Stomach (tissue), 9 donors: Measurements from ENCODE around the gene CAPN3. TPM values are rescaled to one million over a fixed set of nuclear protein-coding genes. Genes with fewer than 3 reads are reported as not detected.
"Not testable (repeated sequence)": the region's sequence is repeated elsewhere in the genome, so short reads cannot be mapped to it uniquely, and the experiment has no call there.

Source experiments
- DNase-seq, 2 donors: peaks; one replicate each; pipeline versions ENCODE4 v3.0.0 to v3.0.0-alpha.2; 2013 to 2019
- H3K27ac ChIP-seq, 5 donors: fragments of 200-600 bp in 4 of 5; sonication (generic) in 4 of 5; one replicate each; pipeline ENCODE4 v1.5.1; 2013 to 2019; ENCODE audit warnings: mild to moderate bottlenecking in 1 of 5, moderate library complexity in 1 of 5
- H3K27me3 ChIP-seq, 3 donors: fragments of 200-600 bp; sonication (generic); one replicate each; pipeline ENCODE4 v1.5.1; 2017 to 2019; ENCODE audit warnings: mixed run types in 1 of 3
- H3K36me3 ChIP-seq, 4 donors: fragments of 200-600 bp; sonication (generic); 1 replicate in 3 of 4; 2 replicates in 1 of 4; pipeline ENCODE4 v1.5.1; 2016 to 2019
- H3K4me1 ChIP-seq, 4 donors: fragments of 200-600 bp; sonication (generic); one replicate each; pipeline ENCODE4 v1.5.1; 2016 to 2019
- H3K4me3 ChIP-seq, 4 donors: fragments of 200-600 bp; sonication (generic) in 3 of 4; one replicate each; pipeline ENCODE4 v1.5.1; 2016 to 2019; ENCODE audit warnings: mild to moderate bottlenecking in 1 of 4
- H3K9me3 ChIP-seq, 4 donors: fragments of 200-600 bp; sonication (generic); one replicate each; pipeline ENCODE4 v1.5.1; 2016 to 2019
- EP300 ChIP-seq: sonication (generic); formaldehyde crosslinking; IDR thresholded peaks from one replicate; pipeline ENCODE4 v1.6.1; 2017; ENCODE audit warnings: antibody characterized with exemption
- POLR2A ChIP-seq, 4 donors: fragments of 450-650 bp; IDR thresholded peaks; one replicate each; pipeline ENCODE4 v1.6.1; 2016; ENCODE audit warnings: antibody characterized with exemption in 4 of 4, control low read depth in 2 of 4, mild to moderate bottlenecking in 1 of 4, moderate library complexity in 1 of 4
- POLR2AphosphoS5 ChIP-seq, 3 donors: sonication (generic); formaldehyde crosslinking; IDR thresholded peaks; one replicate each; pipeline ENCODE4 v1.6.1; 2016; ENCODE audit warnings: antibody characterized with exemption in 3 of 3
- WGBS, 5 donors: extraction: QIAGEN DNeasy Blood & Tissue Kit in 3 of 5; methylation state at CpG; one replicate each; pipeline versions ENCODE4 v1.1.5 to v1.1.7; 2013 to 2018; 5-methylcytosine and 5-hydroxymethylcytosine counted together
- intact Hi-C: fragments of 100-400 bp; cut with DNase I; formaldehyde crosslinking; loops from one replicate; pipeline ENCODE4 v1.15.1; 2023; ENCODE audit warnings: low total_unique reads
- polyA plus RNA-seq, 3 donors: library from polyadenylated mRNA; stranded (reverse); fragments of 200-250 nt; gene quantifications; one replicate each; pipeline ENCODE4 v1.2.3, GENCODE V29; 2013
- total RNA-seq, 5 donors: library from RNA; depleted of rRNA; stranded (reverse); fragments of >200 nt; gene quantifications; one replicate each; pipeline versions ENCODE4 v1.1.0 to v1.2.3, GENCODE V29; 2014 to 2016
- TF ChIP-seq, protein P1 (sequence below), 7 experiments: fragments of 450-650 bp in 4 of 7; fragments of 200-600 bp in 3 of 7; sonication (generic) in 3 of 7; IDR thresholded peaks; one replicate each; pipeline ENCODE4 v1.5.1; 2016 to 2019; ENCODE audit warnings: antibody characterized with exemption in 7 of 7, control low read depth in 2 of 7, mild to moderate bottlenecking in 1 of 7
- donor health status: healthy with polysubstance abuse.
- donor health status: Bipolar disorder and iron deficiency.
- donor health status: healthy.

The CAPN3 gene
- total and polyA plus RNA-seq, 8 donors: 0.29 to 244 (median 10.9) TPM

DNA sequence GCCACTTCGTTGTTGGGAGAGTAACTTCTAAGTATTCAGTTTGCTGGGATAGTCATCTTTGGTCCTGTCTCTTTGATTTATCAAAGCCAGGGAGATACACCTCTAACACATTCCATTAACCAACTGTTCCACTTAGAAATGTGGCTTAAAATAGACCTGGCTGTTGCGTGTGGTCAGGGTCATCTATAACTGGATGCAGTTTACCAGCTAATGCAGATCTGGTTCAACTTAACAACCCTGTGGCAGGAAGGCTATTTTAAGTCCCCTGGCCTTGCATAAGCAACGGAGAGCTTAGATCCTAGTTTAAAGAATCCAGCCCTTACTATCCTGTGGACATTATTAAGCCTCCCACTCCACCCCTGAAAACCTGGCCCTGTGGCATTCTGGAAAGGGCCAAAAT lies 28.1 kb upstream of the CAPN3 start:
- Histone ChIP-seq H3K9me3 (peaks cover 0 to 14% (median 5%) of the 10 kb centered on the region in 4 donors), H3K27ac (no peak overlapping the region), H3K36me3 (peaks cover 0 to 43% (median 37%) of the 10 kb centered on the region in 4 donors), H3K4me1 (peaks cover 0 to 6% (median 0%) of the 10 kb centered on the region in 4 donors), H3K4me3 (no peak overlapping the region), H3K27me3 (no peaks in the 10 kb centered on the region)
- no peak for DNase-seq
- no peak for TF ChIP-seq POLR2AphosphoS5 (IDR thresholded peaks at IDR 0.05)
- no peak for TF ChIP-seq POLR2A (IDR thresholded peaks at IDR 0.05)
- TF ChIP-seq EP300: no peak
- TF ChIP-seq, protein P1, sequence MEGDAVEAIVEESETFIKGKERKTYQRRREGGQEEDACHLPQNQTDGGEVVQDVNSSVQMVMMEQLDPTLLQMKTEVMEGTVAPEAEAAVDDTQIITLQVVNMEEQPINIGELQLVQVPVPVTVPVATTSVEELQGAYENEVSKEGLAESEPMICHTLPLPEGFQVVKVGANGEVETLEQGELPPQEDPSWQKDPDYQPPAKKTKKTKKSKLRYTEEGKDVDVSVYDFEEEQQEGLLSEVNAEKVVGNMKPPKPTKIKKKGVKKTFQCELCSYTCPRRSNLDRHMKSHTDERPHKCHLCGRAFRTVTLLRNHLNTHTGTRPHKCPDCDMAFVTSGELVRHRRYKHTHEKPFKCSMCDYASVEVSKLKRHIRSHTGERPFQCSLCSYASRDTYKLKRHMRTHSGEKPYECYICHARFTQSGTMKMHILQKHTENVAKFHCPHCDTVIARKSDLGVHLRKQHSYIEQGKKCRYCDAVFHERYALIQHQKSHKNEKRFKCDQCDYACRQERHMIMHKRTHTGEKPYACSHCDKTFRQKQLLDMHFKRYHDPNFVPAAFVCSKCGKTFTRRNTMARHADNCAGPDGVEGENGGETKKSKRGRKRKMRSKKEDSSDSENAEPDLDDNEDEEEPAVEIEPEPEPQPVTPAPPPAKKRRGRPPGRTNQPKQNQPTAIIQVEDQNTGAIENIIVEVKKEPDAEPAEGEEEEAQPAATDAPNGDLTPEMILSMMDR (IDR thresholded peaks at IDR 0.05): no peak
- intact Hi-C loops: no loop called here
- WGBS, 5 donors: 78 to 96% (median 86%) methylated on average over 3 of the region's 3 CpGs

DNA sequence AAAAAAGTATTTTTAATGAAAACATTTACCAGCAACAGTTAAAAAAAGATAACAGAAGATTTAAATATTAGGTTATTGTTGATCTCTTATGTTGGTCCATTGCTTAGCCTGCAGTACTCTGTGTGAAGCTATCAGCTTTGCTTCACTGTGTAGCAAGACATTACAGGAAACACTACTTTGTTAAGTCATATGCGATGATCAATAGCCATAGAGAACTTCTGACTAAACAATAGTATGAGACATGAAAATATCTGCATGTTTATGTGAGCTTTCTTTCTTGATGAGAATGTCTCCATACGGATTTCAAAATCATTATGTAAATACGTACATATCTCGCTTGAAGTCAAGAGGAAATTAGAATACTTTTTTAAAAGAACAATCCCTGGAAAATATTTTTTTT lies 27.0 kb upstream of the CAPN3 start:
- no peaks in the 10 kb centered on the region for H3K27me3 ChIP-seq
- H3K4me1 ChIP-seq: peaks cover 0 to 6% (median 0%) of the 10 kb centered on the region in 4 donors
- peaks cover 0 to 14% (median 5%) of the 10 kb centered on the region in 4 donors for H3K9me3 ChIP-seq
- intact Hi-C loops: no loop called here
- H3K4me3 ChIP-seq: no peak overlapping the region
- WGBS, 5 donors: 62 to 78% (median 71%) methylated on average over 4 of the region's 4 CpGs
- TF ChIP-seq POLR2A (IDR thresholded peaks at IDR 0.05): no peak
- TF ChIP-seq, protein P1 (IDR thresholded peaks at IDR 0.05): no peak
- TF ChIP-seq POLR2AphosphoS5 (IDR thresholded peaks at IDR 0.05): no peak
- no peak for TF ChIP-seq EP300
- DNase-seq: no peak
- H3K27ac ChIP-seq: no peak overlapping the region
- H3K36me3 ChIP-seq: peaks cover 0 to 33% (median 26%) of the 10 kb centered on the region in 4 donors

DNA sequence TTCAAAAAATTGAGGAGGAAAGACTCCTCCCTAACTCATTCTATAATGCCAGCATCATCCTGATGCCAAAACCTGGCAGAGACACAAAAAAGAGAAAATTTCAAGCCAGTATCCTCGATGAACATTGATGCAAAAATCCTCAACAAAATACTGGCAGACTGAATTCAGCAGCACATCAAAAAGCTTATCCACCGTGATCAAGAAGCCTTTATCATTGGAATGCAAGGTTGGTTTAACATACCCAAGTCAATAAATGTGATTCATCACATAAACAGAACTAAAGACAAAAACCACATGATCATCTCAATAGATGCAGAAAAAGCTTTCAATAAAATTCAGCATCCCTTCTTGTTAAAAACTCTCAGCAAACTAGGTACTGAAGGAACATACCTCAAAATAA lies 24.2 kb upstream of the CAPN3 start:
- Histone ChIP-seq H3K36me3 (peaks cover 0 to 34% (median 22%) of the 10 kb centered on the region in 4 donors), H3K27me3 (no peaks in the 10 kb centered on the region), H3K4me1 (no peaks in the 10 kb centered on the region), H3K4me3 (no peak overlapping the region), H3K9me3 (peaks cover 0 to 14% (median 5%) of the 10 kb centered on the region in 4 donors), H3K27ac (no peak overlapping the region)
- intact Hi-C loops: no loop called here
- 92 to 98% (median 96%) methylated on average over 2 of the region's 2 CpGs for WGBS, 5 donors
- TF ChIP-seq POLR2A (IDR thresholded peaks at IDR 0.05): no peak
- no peak for TF ChIP-seq EP300
- TF ChIP-seq POLR2AphosphoS5 (IDR thresholded peaks at IDR 0.05): no peak
- TF ChIP-seq, protein P1 (IDR thresholded peaks at IDR 0.05): no peak
- DNase-seq: no peak

DNA sequence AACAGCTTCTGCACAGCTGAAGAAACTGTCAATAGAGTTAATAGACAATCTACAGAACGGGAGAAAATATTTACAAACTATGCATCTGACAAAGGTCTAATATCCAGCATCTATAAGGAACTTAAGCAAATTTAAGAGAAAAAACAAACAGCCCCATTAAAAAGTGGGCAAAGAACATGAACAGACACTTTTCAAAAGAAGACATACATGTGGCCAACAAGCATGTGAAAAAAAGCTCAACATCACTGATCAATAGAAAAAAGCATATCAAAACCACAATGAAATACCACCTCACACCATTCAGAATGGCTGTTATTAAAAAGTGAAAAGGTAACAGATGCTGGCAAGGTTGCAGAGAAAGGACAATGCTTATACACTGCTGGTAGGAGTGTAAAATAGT lies 22.7 kb upstream of the CAPN3 start:
- H3K9me3 ChIP-seq: peaks cover 0 to 14% (median 5%) of the 10 kb centered on the region in 4 donors
- H3K4me1 ChIP-seq, DNase-seq, H3K27me3 ChIP-seq, H3K27ac ChIP-seq, intact Hi-C loops, H3K4me3 ChIP-seq: not testable (repeated sequence)
- H3K36me3 ChIP-seq: peaks cover 0 to 25% (median 12%) of the 10 kb centered on the region in 4 donors
- 94 to 100% (median 97%) methylated on average over 1 of the region's 1 CpG for WGBS, 5 donors

DNA sequence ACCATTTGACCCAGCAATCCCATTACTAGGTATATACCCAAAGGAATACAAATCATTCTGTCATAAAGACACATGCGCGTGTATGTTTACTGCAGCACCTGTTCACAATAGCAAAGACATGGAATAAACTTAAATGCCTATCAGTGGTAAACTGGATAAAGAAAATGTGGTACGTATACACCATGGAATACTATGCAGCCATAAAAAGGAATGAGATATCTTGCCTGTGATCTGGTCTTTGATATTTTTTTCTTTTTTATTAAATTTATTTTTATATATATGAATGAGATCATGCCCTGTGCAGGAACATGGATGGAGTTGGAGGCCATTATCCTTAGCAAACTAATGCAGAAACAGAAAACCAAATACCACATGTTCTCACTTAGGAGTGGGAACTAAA lies 22.2 kb upstream of the CAPN3 start:
- H3K27me3 ChIP-seq, H3K4me1 ChIP-seq, intact Hi-C loops, H3K27ac ChIP-seq, H3K4me3 ChIP-seq, DNase-seq: not testable (repeated sequence)
- Histone ChIP-seq H3K9me3 (peaks cover 0 to 14% (median 5%) of the 10 kb centered on the region in 4 donors), H3K36me3 (peaks cover 0 to 25% (median 12%) of the 10 kb centered on the region in 4 donors)
- WGBS, 5 donors: 96 to 99% (median 99%) methylated on average over 3 of the region's 3 CpGs
